ENCODE measurements around the gene ZBTB34. TPM values are rescaled to one million over a fixed set of nuclear protein-coding genes. Genes with fewer than 3 reads are reported as not detected.

The ZBTB34 gene
- total RNA-seq, 2 donors from 2014 or later, result 9.9 to 16.6 TPM

- Histone ChIP-seq H3K27ac (no peak overlapping the region), H3K4me1 (ENCODE audit: control insufficient read depth in 1 of 2, low read depth in 2 of 2) (no peaks in the 10 kb centered on the region), H3K9me3 (no peaks in the 10 kb centered on the region), H3K36me3 (no peaks in the 10 kb centered on the region), H3K27me3 (replicated peaks; ENCODE audit: insufficient read depth) (no peaks in the 10 kb centered on the region), H3K4me3 (no peak overlapping the region)
- DNase-seq (ENCODE audit: low spot score) (no peak), ATAC-seq (ENCODE audit: insufficient number of reproducible peaks, low FRiP score, low read depth) (no peak)
- no peak for TF ChIP-seq CTCF (IDR thresholded peaks at IDR 0.05)
Measured at GRCh38 chr9:126933334-126933980, 73.0 kb downstream of the ZBTB34 start.

GRCh38 chr9:126934441-126934840 lies 74.0 kb downstream of the ZBTB34 start:
- TF ChIP-seq CTCF (IDR thresholded peaks at IDR 0.05), result no peak
- ATAC-seq (ENCODE audit: insufficient number of reproducible peaks, low FRiP score, low read depth) (no peak), DNase-seq (ENCODE audit: low spot score) (no peak)
- H3K27me3 ChIP-seq (replicated peaks; ENCODE audit: insufficient read depth), result no peaks in the 10 kb centered on the region
- no peaks in the 10 kb centered on the region for H3K36me3 ChIP-seq
- H3K4me1 ChIP-seq (ENCODE audit: control insufficient read depth in 1 of 2, low read depth in 2 of 2), result no peaks in the 10 kb centered on the region
- no peak overlapping the region for H3K4me3 ChIP-seq
- H3K9me3 ChIP-seq, result no peaks in the 10 kb centered on the region
- no peak overlapping the region for H3K27ac ChIP-seq

Other genes starting within 250 kb of the ZBTB34 start
- gene LMX1B, start 246.7 kb upstream of the ZBTB34 start, total RNA-seq, result not detected
- 10 to 100 TPM; 12.5 to 17.0 TPM for gene ZBTB43, start 55.6 kb upstream of the ZBTB34 start, total RNA-seq
- 10 to 100 TPM in 1 of 2 donors, 1 to 10 TPM in 1; 7.6 to 18.5 TPM for gene RALGPS1, start 54.1 kb downstream of the ZBTB34 start, total RNA-seq